Neural progenitor cell (in vitro differentiated cells): Measurements from ENCODE around the gene RLBP1. TPM values are rescaled to one million over a fixed set of nuclear protein-coding genes. Genes with fewer than 3 reads are reported as not detected.

Experiments
- DNase-seq: peaks from one replicate; pipeline ENCODE4 v3.0.0-alpha.2; 2016; ENCODE audit warnings: low spot score
- H2AFZ ChIP-seq: fragments of 200-600 bp; sonication (generic); replicated peaks from 2 replicates; pipeline ENCODE4 v1.6.1; 2016; ENCODE audit warnings: antibody characterized with exemption
- H3F3A ChIP-seq: fragments of 200-600 bp; sonication (generic); 2 replicates; pipeline ENCODE4 v1.6.1; 2016; ENCODE audit warnings: antibody characterized with exemption, low read depth
- H3K27ac ChIP-seq: fragments of 200-600 bp; sonication (generic); 2 replicates; pipeline ENCODE4 v1.5.1; 2016; ENCODE audit warnings: mild to moderate bottlenecking
- H3K27me3 ChIP-seq: fragments of 200-600 bp; sonication (generic); 2 replicates; pipeline ENCODE4 v1.6.1; 2016; ENCODE audit warnings: mild to moderate bottlenecking, moderate library complexity
- H3K36me3 ChIP-seq: fragments of 200-600 bp; sonication (generic); 2 replicates; pipeline ENCODE4 v1.5.1; 2016
- H3K4me1 ChIP-seq: fragments of 200-600 bp; sonication (generic); 2 replicates; pipeline ENCODE4 v1.6.1; 2016; ENCODE audit warnings: mixed run types
- H3K4me2 ChIP-seq: fragments of 200-600 bp; sonication (generic); 2 replicates; pipeline ENCODE4 v1.6.1; 2016
- H3K4me3 ChIP-seq: fragments of 200-600 bp; sonication (generic); 2 replicates; pipeline ENCODE4 v1.5.1; 2016
- H3K79me2 ChIP-seq: fragments of 200-600 bp; sonication (generic); 2 replicates; pipeline ENCODE4 v1.6.1; 2016; ENCODE audit warnings: low read depth
- H3K9ac ChIP-seq: fragments of 200-600 bp; sonication (generic); 2 replicates; pipeline ENCODE4 v1.6.1; 2016
- H3K9me3 ChIP-seq: fragments of 200-600 bp; sonication (generic); 2 replicates; pipeline ENCODE4 v1.5.1; 2016; ENCODE audit warnings: low read depth
- H4K20me1 ChIP-seq: fragments of 200-600 bp; sonication (generic); 2 replicates; pipeline ENCODE4 v1.6.1; 2016; ENCODE audit warnings: low read depth
- H3K27ac Mint-ChIP-seq: 3 replicates; pipeline ENCODE4 v1.8.0; 2021; ENCODE audit warnings: mixed read lengths
- H3K27me3 Mint-ChIP-seq: 2 replicates; pipeline ENCODE4 v1.8.0; 2022; ENCODE audit warnings: low read depth, mild to moderate bottlenecking, inconsistent platforms, moderate library complexity, mixed read lengths; ENCODE audit not compliant: insufficient read depth
- H3K36me3 Mint-ChIP-seq: 3 replicates; pipeline ENCODE4 v1.8.0; 2021; ENCODE audit warnings: mixed read lengths
- H3K4me1 Mint-ChIP-seq: 3 replicates; pipeline ENCODE4 v1.8.0; 2021; ENCODE audit warnings: mixed read lengths
- H3K4me3 Mint-ChIP-seq: 3 replicates; pipeline ENCODE4 v1.8.0; 2021; ENCODE audit warnings: mild to moderate bottlenecking, moderate library complexity, mixed read lengths
- H3K9me3 Mint-ChIP-seq: 3 replicates; pipeline ENCODE4 v1.8.0; 2020; ENCODE audit warnings: mixed read lengths
- CTCF ChIP-seq: fragments of 200-600 bp; sonication (generic); IDR thresholded peaks from 2 replicates; pipeline ENCODE4 v1.5.1; 2017; ENCODE audit warnings: antibody characterized with exemption, mild to moderate bottlenecking
- EZH2 ChIP-seq: fragments of 200-600 bp; sonication (generic); IDR thresholded peaks from 2 replicates; pipeline ENCODE4 v1.6.1; 2017; ENCODE audit warnings: antibody characterized with exemption, mild to moderate bottlenecking, moderate library complexity
- EZH2phosphoT487 ChIP-seq: fragments of 200-600 bp; sonication (generic); IDR thresholded peaks from 2 replicates; pipeline ENCODE4 v1.6.1; 2017; ENCODE audit warnings: antibody characterized with exemption
- total RNA-seq: library from RNA; depleted of rRNA; stranded (reverse); fragments of >200 nt; gene quantifications from 2 replicates; pipeline ENCODE4 v1.2.3, GENCODE V29; 2015; ENCODE audit warnings: low replicate concordance

RLBP1 gene
- total RNA-seq, 1 donor from 2014 or later, result 2.6 TPM

DNA sequence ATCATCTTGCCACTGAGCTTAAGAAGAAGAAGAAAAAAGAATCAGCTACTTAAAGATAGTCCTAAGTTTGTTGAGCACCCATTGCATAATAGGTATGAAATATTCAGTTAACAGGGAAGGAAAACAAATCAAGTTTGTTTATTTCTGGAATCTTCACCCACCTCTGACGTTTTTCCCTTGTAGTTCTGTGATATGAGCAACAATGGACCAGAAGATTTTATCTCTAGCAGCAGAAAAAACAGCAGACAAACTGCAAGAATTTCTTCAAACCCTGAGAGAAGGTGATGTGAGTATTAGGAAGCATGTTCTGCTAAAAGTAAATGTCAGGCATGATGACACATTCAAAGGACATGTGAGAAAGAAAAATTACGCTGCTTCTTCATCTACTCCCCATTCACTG, 26.1 kb upstream of the RLBP1 start:
- no peaks in the 10 kb centered on the region for H3K27me3 Mint-ChIP-seq
- H3F3A ChIP-seq, result no peaks in the 10 kb centered on the region
- no peaks in the 10 kb centered on the region for H3K27me3 ChIP-seq
- H3K4me2 ChIP-seq, result no peak overlapping the region
- no peak overlapping the region for H3K4me3 Mint-ChIP-seq
- H2AFZ ChIP-seq, result no peak overlapping the region
- H3K27ac ChIP-seq, result no peak overlapping the region
- H3K9ac ChIP-seq, result no peak overlapping the region
- H3K4me1 Mint-ChIP-seq, result peaks cover 22% of the 10 kb centered on the region
- H3K27ac Mint-ChIP-seq, result no peak overlapping the region
- TF ChIP-seq CTCF, result no peak
- no peak for TF ChIP-seq EZH2
- TF ChIP-seq EZH2phosphoT487, result no peak
- no peak overlapping the region for H3K4me3 ChIP-seq
- no peaks in the 10 kb centered on the region for H3K9me3 ChIP-seq
- H3K36me3 ChIP-seq, result peaks cover 40% of the 10 kb centered on the region
- DNase-seq, result no peak
- peaks cover 44% of the 10 kb centered on the region for H3K36me3 Mint-ChIP-seq
- peaks cover 17% of the 10 kb centered on the region for H3K4me1 ChIP-seq
- H4K20me1 ChIP-seq, result peaks cover 10% of the 10 kb centered on the region
- H3K9me3 Mint-ChIP-seq, result peaks cover 2% of the 10 kb centered on the region
- H3K79me2 ChIP-seq, result peaks cover 56% of the 10 kb centered on the region

- peaks cover 54% of the 10 kb centered on the region for H3K79me2 ChIP-seq
- H3K36me3 ChIP-seq, result peaks cover 25% of the 10 kb centered on the region
- no peaks in the 10 kb centered on the region for H3F3A ChIP-seq
- H3K27ac Mint-ChIP-seq, result peak overlapping the region; percentile 90
- H4K20me1 ChIP-seq, result peaks cover 10% of the 10 kb centered on the region
- peak overlapping the region; percentile 78 for H3K4me3 ChIP-seq
- H3K36me3 Mint-ChIP-seq, result peaks cover 29% of the 10 kb centered on the region
- peak overlapping the region; percentile 89 for H2AFZ ChIP-seq
- H3K27ac ChIP-seq, result no peak overlapping the region
- H3K4me3 Mint-ChIP-seq, result peak overlapping the region; percentile 98
- peak overlapping the region; percentile 90 for H3K4me2 ChIP-seq
- no peaks in the 10 kb centered on the region for H3K27me3 ChIP-seq
- H3K9ac ChIP-seq, result peak overlapping the region; percentile 74
- DNase-seq, result no peak
- no peaks in the 10 kb centered on the region for H3K9me3 ChIP-seq
- H3K4me1 ChIP-seq, result peaks cover 17% of the 10 kb centered on the region
- H3K27me3 Mint-ChIP-seq, result no peaks in the 10 kb centered on the region
- TF ChIP-seq EZH2phosphoT487, result no peak
- no peak for TF ChIP-seq CTCF
- no peak for TF ChIP-seq EZH2
- peaks cover 22% of the 10 kb centered on the region for H3K4me1 Mint-ChIP-seq
- peaks cover 2% of the 10 kb centered on the region for H3K9me3 Mint-ChIP-seq
These were observed 23.2 kb upstream of the RLBP1 start for GRCh38 chr15:89244574-89244903.

DNA sequence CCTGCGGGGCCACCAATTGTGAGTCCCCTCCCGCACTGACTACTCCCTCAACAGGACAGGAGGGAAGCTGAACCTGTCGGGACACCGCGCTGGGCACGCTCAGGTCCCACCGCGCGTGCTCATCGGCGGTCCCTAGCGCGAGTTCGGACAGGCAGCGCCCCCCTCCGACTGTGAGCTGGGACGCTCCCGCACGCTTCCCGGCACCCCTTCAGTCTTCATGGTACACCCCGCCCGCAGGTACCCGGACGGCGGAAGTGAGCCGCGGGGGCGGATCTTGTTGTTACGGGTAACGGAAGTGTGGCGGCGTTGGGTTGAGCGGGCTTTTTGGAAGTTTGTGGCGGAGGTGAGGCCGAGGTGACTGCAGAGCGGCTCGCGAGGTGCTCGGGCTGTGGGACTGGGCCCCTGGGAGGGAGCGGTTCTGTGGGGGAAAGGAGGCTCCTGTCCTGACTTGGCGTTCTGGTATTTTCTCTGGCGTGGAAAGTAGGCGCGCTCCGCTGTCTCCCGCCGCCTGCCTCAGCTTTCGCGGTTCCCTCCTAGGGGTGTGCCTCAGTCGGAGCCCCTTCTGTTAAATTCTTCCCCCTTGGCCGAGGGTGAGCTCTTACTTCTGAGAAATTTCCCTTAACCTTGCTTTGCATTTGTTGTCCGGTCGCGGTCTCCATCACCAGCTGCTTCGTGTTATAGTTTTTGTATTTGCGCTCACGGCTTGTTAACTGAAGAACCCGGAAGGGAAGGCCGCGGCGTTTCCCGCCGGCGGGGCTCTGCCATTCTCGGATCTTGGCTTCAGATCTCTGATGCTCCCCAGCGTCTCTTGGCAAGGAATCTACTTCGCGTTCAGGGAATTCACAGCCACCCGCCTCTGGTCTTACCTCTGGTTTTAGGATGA, 22.6 kb upstream of the RLBP1 start, which contains the start of gene FANCI:
Gene FANCI, plus strand, starts transcription at position 289 of the 883 bp plus-strand sequence. CDS start 3,669 bp downstream, outside the sequence.
- Mint-ChIP-seq H3K27me3 (no peaks in the 10 kb centered on the region), H3K36me3 (peaks cover 25% of the 10 kb centered on the region), H3K27ac (peak within 1 kb of the TSS; percentile 90), H3K9me3 (peaks cover under 1% of the 10 kb centered on the region), H3K4me1 (peaks cover 22% of the 10 kb centered on the region), H3K4me3 (peak within 1 kb of the TSS; percentile 98)
- Histone ChIP-seq H2AFZ (peak within 1 kb of the TSS; percentile 94), H3K9me3 (no peaks in the 10 kb centered on the region), H3F3A (no peaks in the 10 kb centered on the region), H3K4me1 (peaks cover 17% of the 10 kb centered on the region), H3K79me2 (peaks cover 50% of the 10 kb centered on the region), H3K27me3 (no peaks in the 10 kb centered on the region), H4K20me1 (peaks cover 10% of the 10 kb centered on the region), H3K27ac (no peak within 1 kb of the TSS), H3K4me2 (peak within 1 kb of the TSS; percentile 90), H3K4me3 (peak within 1 kb of the TSS; percentile 78), H3K36me3 (peaks cover 19% of the 10 kb centered on the region), H3K9ac (peak within 1 kb of the TSS; percentile 74)
- DNase-seq, result peak; percentile 98
- no peak for TF ChIP-seq EZH2
- TF ChIP-seq CTCF, result peak; percentile 67
- TF ChIP-seq EZH2phosphoT487, result no peak
